Heart left ventricle (tissue), 13 donors: ENCODE data around the gene GOLT1B.

Experiments
- CTCF ChIP-seq, 12 donors: fragments of 200-600 bp; sonication (generic) in 4 of 12; IDR thresholded peaks; one replicate each; pipeline versions ENCODE4 v1.5.0 to v1.8.0; 2018 to 2022; ENCODE audit warnings: antibody characterized with exemption in 12 of 12, mild to moderate bottlenecking in 5 of 12
- POLR2A ChIP-seq, 2 donors: fragments of 450-650 bp; IDR thresholded peaks; one replicate each; pipeline ENCODE4 v1.6.1; 2017; ENCODE audit warnings: antibody characterized with exemption in 2 of 2, mild to moderate bottlenecking in 2 of 2, moderate library complexity in 2 of 2
- donor health status: ischemic (EF 13 %, LVEDD 7.1; RV severe dilation, severe dysfunction).
- donor health status: DM: no; HTN: yes; CAD: no.
- donor health status: DM: no; HTN: no; CAD: no.
- donor health status: ischemic (EF 25% LVEDD 6.9; RV normal size, moderate dysfunction).
- donor health status: ischemic (EF 25% LVEDD 5.7; RV mildly dilated, moderate dysfunction).
- donor health status: ischemic (EF 35%, LVEDD 5.7; RV mildly dilated, moderate dysfunction).
- donor health status: nonischemic (EF 11% LVEDD 7.7; RV severe dilation, severe dysfunction).
- donor health status: DM: yes; HTN: yes; CAD: no.
- donor health status: PGD.
- donor health status: ischemic (EF 29% LVEDD 5.4; RV normal size, mild dysfunction).
- donor health status: nonischemic (EF 23%, LVEDD 6.1; RV moderate dilation, normal function).

DNA sequence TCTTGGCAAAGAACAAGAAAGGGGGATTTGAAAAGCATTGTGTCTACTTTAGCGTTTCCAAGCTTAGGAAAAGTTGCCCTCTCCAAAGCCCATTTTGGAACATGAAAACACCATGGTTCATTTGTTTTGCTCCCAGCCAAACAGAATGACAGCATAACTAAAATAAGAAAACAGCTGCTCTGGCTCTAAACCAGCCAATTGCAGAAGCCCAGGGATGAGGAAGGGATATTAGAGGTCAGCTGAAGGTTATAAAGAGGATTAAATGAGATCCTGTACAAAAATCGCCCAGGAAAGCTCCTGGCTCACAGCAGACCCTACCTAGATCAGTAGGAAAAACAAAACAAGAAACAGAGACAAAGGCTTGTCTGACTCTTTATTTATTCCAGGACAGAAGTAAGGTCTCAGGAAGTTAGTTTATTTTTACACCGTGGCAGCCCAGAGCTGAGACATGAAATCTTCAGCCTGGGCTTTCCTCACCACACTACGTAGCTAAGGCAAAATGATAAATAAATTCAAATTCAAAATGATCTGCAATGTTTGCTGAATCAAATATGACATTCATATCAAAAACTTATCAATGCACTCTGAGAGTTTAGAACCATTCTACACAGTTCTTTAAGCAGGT lies 50.4 kb downstream of the GOLT1B start:
- TF ChIP-seq CTCF (IDR thresholded peaks at IDR 0.05) (no peak), POLR2A (IDR thresholded peaks at IDR 0.05) (no peak)
